HUES48 (cell line): Measurements from ENCODE around the gene KDR.

Source experiments
- H3K27ac ChIP-seq: one replicate; pipeline ENCODE4 v1.7.0; 2013; ENCODE audit warnings: low read depth, low read length, inconsistent platforms
- H3K27me3 ChIP-seq: 2 replicates; pipeline ENCODE4 v1.6.1; 2013; ENCODE audit warnings: mild to moderate bottlenecking, low read length; ENCODE audit not compliant: control insufficient read depth, insufficient read depth
- H3K36me3 ChIP-seq: 2 replicates; pipeline ENCODE4 v1.6.1; 2013; ENCODE audit warnings: low read length; ENCODE audit not compliant: control insufficient read depth, insufficient read depth
- H3K4me1 ChIP-seq: 2 replicates; pipeline ENCODE4 v1.6.1; 2013; ENCODE audit warnings: mild to moderate bottlenecking, low read length; ENCODE audit not compliant: control insufficient read depth, insufficient read depth
- H3K4me3 ChIP-seq: 2 replicates; pipeline ENCODE4 v1.5.1; 2013; ENCODE audit warnings: mild to moderate bottlenecking, low read depth, low read length
- H3K9ac ChIP-seq: 2 replicates; pipeline ENCODE4 v1.6.1; 2013; ENCODE audit warnings: mild to moderate bottlenecking, low read depth, low read length, moderate library complexity
- H3K9me3 ChIP-seq: 2 replicates; pipeline ENCODE4 v1.6.1; 2013; ENCODE audit warnings: low read length; ENCODE audit not compliant: control insufficient read depth, insufficient read depth

The KDR gene

DNA sequence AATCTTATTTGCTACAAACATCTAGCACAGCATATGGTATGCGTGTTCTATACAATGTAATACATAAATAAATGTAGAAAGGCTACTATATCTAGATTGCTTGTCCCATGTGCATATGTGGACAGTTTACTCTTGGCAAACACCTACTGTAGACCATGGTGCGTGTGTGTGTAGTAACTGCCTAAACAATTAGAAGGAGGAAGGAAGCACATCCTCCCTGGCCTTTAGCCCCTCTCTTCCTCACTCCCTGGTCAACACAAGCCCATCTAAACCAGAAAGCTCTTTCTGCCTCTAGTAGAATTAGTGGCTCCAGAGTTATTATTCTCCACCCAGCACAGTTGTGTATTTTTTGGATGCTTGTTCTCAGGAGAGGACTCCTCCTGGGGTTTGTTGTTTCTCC, 73.9 kb downstream of the KDR start:
- H3K36me3 ChIP-seq, result no peaks in the 10 kb centered on the region
- no peak overlapping the region for H3K27ac ChIP-seq
- no peaks in the 10 kb centered on the region for H3K27me3 ChIP-seq

DNA sequence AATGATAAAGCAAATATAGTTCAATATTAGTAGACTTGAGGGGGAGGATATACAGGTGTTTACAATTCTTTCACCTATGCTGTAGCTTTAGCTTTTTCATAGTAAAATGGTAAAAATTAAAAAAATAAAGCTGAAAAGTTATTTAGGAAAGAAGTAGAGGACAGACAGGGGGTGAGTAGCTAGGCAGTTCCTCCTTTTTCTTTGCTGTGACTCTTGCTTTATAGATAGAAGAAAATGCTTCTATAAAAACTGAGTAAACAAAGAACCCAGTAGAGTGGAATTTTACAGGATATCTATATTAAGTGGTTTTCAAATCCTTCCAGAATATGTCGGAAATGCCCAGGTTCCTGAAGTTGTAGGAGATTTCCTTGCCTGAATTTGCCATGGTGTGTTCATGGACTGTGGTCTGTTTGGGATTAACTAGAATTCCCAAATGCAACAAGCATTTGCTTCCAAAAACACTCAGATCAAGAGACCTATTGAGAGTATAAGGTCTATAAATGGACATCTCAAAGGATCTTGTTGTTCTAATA, 74.9 kb downstream of the KDR start:
- H3K9ac ChIP-seq, result no peak overlapping the region
- H3K9me3 ChIP-seq, result no peaks in the 10 kb centered on the region
- no peaks in the 10 kb centered on the region for H3K27me3 ChIP-seq
- H3K4me1 ChIP-seq, result no peaks in the 10 kb centered on the region
- no peaks in the 10 kb centered on the region for H3K36me3 ChIP-seq
- no peak overlapping the region for H3K27ac ChIP-seq
- H3K4me3 ChIP-seq, result no peak overlapping the region

More for the DNA sequence above, 73.9 kb downstream of the KDR start:
- Histone ChIP-seq H3K4me3 (no peak overlapping the region), H3K9me3 (no peaks in the 10 kb centered on the region), H3K4me1 (no peaks in the 10 kb centered on the region), H3K9ac (no peak overlapping the region)

DNA sequence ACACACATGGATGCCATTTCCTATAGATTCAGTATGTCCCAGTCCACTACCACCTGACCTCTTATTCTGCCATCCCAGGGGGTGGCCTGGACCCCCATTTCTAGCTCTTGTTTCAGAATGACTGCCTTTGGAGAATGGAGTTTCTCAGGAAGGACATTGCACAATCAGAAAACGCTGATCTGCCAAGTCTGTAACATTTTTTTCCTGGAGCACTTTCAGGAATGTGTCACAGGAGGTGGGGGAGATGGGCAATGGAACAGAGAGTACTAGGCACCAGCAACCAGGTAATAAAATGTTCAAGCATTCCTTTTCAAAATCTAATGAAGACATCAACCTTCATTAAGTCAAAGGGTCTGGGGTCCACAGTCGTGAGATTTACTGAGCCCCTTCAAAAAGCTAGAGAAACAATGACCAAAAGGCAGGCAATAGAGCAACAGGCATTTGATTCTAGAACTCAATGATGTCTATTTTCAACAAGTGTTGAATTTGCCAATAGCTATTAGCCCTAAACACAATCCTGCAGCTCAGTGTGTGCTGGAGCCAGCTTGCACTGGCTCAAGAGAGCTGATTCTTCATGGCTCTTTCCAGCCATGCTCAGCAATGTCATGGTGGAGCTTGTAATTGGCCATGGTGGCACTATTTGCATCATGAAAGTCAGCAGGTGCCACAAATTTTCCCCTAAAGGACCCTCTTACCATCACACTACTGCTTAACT, 87.1 kb downstream of the KDR start:
- Histone ChIP-seq H3K36me3 (no peaks in the 10 kb centered on the region), H3K27me3 (no peaks in the 10 kb centered on the region), H3K4me3 (no peak overlapping the region), H3K4me1 (peaks cover 3% of the 10 kb centered on the region; the same call in 1 of the 2 replicates), H3K9me3 (peaks cover 12% of the 10 kb centered on the region; the same call in 1 of the 2 replicates), H3K27ac (no peak overlapping the region), H3K9ac (no peak overlapping the region)

DNA sequence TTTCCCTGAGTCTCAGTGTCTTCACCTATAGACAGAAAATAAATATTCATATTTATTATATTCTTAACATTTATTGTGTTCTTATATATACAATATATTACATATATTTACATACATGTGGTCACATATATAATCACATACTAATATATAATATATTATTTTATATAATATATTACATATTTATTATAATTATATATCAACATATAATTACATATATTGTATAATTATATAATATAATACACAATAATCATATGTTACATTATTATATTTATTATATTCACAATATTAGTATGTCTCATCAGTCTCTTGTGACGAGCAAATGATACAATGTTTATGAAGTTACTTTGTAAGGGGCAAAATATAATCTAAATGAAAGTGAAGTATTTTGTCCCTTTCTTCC, 87.7 kb downstream of the KDR start:
- Histone ChIP-seq H3K9ac (no peak overlapping the region), H3K4me1 (peaks cover 3% of the 10 kb centered on the region; the same call in 1 of the 2 replicates), H3K27me3 (no peaks in the 10 kb centered on the region), H3K4me3 (no peak overlapping the region), H3K27ac (no peak overlapping the region), H3K9me3 (peaks cover 12% of the 10 kb centered on the region; the same call in 1 of the 2 replicates), H3K36me3 (no peaks in the 10 kb centered on the region)

DNA sequence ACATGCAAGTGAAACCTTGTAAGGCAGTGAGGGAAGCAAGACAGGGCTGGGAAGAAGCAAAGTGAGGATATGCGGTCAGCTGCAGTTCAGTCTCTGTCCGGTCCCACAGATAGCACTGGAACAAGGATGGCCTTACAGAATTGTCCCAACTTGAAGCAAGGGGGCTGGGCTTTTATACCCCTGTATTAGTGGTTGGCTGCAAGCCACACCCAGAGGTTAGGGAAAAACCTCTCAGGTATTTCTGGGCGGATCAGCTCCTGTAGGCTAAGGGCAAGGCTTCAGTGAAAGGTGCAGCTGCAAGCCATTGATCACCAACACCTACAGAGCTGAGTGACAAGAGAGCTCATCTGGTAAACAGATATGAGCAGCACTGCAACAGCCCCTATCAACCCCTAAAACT, 89.0 kb downstream of the KDR start:
- Histone ChIP-seq H3K27ac (no peak overlapping the region), H3K27me3 (no peaks in the 10 kb centered on the region; the same call in 1 of the 2 replicates), H3K36me3 (no peaks in the 10 kb centered on the region), H3K4me3 (no peak overlapping the region), H3K9me3 (peaks cover 12% of the 10 kb centered on the region; the same call in 1 of the 2 replicates), H3K9ac (no peak overlapping the region), H3K4me1 (peaks cover 3% of the 10 kb centered on the region; the same call in 1 of the 2 replicates)

DNA sequence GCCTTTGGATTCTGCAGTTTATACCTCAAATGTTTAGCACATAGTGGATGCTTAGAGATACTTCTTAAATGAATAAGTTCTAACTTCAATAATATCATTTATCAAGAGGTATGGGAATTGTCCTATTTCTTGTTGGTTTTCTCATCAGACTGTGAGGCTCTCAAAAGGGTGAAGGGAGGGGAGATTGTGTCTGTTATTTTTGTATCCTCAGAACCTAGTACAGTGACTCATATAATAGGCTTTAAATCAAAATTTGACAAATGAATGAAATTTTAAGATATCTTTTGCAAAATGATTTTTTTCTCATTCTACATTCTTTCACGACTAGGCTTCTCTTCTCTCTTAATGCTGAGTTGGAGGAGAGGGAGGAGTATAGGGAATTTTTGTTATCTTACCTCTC, 89.5 kb downstream of the KDR start:
- Histone ChIP-seq H3K27ac (no peak overlapping the region), H3K4me1 (peaks cover 3% of the 10 kb centered on the region; the same call in 1 of the 2 replicates), H3K4me3 (no peak overlapping the region), H3K36me3 (no peaks in the 10 kb centered on the region), H3K9ac (no peak overlapping the region), H3K9me3 (peaks cover 8% of the 10 kb centered on the region; the same call in 1 of the 2 replicates), H3K27me3 (no peaks in the 10 kb centered on the region; the same call in 1 of the 2 replicates)

DNA sequence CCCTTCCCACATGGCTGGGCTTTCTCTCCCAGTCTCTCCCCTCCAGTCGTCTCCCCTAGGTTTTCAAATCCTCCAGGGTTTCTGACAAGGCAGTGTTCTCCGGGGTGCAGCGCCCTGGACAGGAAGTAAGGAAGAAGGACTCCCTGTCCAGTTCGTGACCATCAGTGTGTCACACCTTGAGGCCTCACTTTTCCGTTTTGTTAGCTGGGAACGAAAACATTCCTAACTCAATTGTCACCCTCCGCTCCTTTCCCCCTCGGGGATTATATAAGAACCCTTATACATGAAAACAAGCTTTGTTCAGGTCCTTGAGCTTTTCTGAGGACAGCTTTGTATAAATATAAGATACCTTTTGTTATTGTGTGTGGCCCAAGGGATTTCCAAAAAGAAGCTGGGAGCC, 92.1 kb downstream of the KDR start:
- Histone ChIP-seq H3K4me1 (peaks cover 13% of the 10 kb centered on the region), H3K4me3 (no peak overlapping the region), H3K36me3 (no peaks in the 10 kb centered on the region), H3K9me3 (no peaks in the 10 kb centered on the region), H3K9ac (no peak overlapping the region), H3K27me3 (no peaks in the 10 kb centered on the region; the same call in 1 of the 2 replicates), H3K27ac (no peak overlapping the region)

DNA sequence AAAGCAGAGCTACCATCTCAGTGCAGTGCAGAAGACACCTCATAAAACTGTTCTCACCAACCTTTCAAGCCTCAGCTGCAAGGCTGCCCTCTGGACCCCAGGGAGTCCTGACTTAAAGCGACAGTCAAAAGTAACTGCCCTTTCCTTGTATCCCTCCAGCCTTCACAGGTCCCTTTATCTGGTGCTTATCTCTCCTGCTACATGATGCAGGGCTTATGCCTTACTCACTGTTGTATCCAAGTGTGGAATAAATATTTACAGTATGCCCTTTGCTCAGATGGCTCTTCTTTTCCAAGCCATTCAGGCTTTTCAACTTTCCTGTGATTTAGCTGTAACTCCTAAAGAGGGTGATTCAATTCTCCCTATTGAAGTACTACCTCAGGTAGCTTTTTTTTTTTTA, 92.6 kb downstream of the KDR start:
- no peaks in the 10 kb centered on the region for H3K9me3 ChIP-seq
- no peak overlapping the region for H3K9ac ChIP-seq
- no peaks in the 10 kb centered on the region; the same call in 1 of the 2 replicates for H3K27me3 ChIP-seq
- H3K4me1 ChIP-seq, result peaks cover 13% of the 10 kb centered on the region
- no peak overlapping the region for H3K4me3 ChIP-seq
- H3K36me3 ChIP-seq, result no peaks in the 10 kb centered on the region
- no peak overlapping the region for H3K27ac ChIP-seq

DNA sequence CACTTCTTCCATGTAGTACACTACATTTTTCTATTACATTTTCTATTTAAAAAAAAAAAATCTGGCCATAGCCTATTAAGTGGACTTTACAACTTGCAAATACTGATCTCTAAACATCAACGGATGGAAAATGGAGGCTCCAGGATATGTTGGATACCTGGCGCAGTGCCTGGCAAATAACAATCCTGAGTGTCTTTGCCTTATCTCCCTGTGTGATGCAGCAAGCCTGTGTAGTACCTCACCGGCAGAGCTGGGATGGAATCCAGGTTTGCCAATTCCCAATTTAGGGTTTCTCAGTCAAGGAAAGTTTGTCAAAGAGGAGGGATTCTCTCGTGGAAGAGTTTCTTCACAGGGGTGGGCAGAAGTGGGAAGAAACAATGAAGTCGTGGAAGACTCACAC, 93.2 kb downstream of the KDR start:
- Histone ChIP-seq H3K4me3 (no peak overlapping the region), H3K27ac (no peak overlapping the region), H3K9me3 (no peaks in the 10 kb centered on the region), H3K27me3 (no peaks in the 10 kb centered on the region; the same call in 1 of the 2 replicates), H3K9ac (no peak overlapping the region), H3K4me1 (peaks cover 13% of the 10 kb centered on the region), H3K36me3 (no peaks in the 10 kb centered on the region)

DNA sequence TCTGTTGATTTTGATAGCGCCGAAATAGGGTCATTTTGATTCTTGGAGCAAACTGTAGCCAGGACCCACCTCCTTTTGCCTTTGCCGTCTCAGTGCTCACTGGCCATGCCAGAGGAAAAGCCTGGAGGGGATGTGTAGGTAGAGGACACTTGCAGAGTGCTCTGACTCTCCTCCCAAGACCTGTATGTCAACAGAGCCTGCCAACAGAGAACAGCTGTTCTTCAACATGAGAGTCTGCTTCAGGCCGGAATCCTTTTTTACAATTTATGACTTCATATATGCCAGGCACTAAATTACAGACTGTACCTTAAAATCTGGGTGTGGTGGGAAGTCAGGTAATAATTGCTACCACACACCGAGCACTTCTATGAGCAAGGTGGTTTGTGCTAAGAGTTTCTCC, 94.2 kb downstream of the KDR start:
- Histone ChIP-seq H3K27ac (no peak overlapping the region), H3K4me3 (no peak overlapping the region), H3K9me3 (no peaks in the 10 kb centered on the region), H3K9ac (no peak overlapping the region), H3K27me3 (no peaks in the 10 kb centered on the region; the same call in 1 of the 2 replicates), H3K4me1 (peaks cover 10% of the 10 kb centered on the region), H3K36me3 (no peaks in the 10 kb centered on the region)

DNA sequence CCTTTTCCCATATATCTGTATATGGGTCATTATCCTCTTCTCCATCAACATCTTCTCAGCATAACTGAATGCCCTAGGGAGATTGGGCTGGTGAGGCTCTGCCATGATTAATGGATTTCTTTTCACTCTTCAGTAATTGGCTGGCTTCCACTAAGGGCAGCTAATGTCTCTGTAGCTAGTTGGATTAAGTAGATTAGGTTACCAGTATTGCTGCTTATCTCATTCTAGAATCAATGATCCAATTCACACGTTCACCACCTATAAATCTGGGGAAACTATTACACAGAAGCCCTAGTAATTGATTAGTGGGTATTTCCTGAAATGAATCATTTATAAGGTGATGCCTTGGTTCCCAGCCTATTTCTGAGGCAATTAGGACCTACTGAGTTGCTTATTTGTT, 94.8 kb downstream of the KDR start:
- Histone ChIP-seq H3K36me3 (no peaks in the 10 kb centered on the region), H3K9ac (no peak overlapping the region), H3K4me3 (no peak overlapping the region), H3K27me3 (no peaks in the 10 kb centered on the region; the same call in 1 of the 2 replicates), H3K27ac (no peak overlapping the region), H3K4me1 (peaks cover 10% of the 10 kb centered on the region), H3K9me3 (no peaks in the 10 kb centered on the region)
